ENCODE measurements around the gene SUCO.
A peak's percentile ranks its signal among the peaks of the same experiment; 100 is the strongest.
"Not testable (repeated sequence)": the region's sequence is repeated elsewhere in the genome, so short reads cannot be mapped to it uniquely, and the experiment has no call there.

SUCO gene

GRCh38 chr1:172532700-172533512, at the start of gene SUCO:
TSS of gene SUCO (plus strand) at chr1:172533150. CDS start at chr1:172533436, 286 bp downstream.
- peak; percentile 100 for DNase-seq

GRCh38 chr1:172483448-172483847, 49.5 kb upstream of the SUCO start:
- DNase-seq = no peak

GRCh38 chr1:172484252-172484651, 48.7 kb upstream of the SUCO start:
- no peak for DNase-seq

- no peak for DNase-seq
These were observed 47.3 kb upstream of the SUCO start for GRCh38 chr1:172485626-172486025.

GRCh38 chr1:172486805-172487454, 46.0 kb upstream of the SUCO start:
- DNase-seq = no peak

GRCh38 chr1:172487550-172487949, 45.4 kb upstream of the SUCO start:
- DNase-seq = no peak

GRCh38 chr1:172488393-172488792, 44.6 kb upstream of the SUCO start:
- DNase-seq = no peak

- no peak for DNase-seq
These were observed 43.1 kb upstream of the SUCO start for GRCh38 chr1:172489847-172490246.

- DNase-seq = no peak
These were observed 40.5 kb upstream of the SUCO start for GRCh38 chr1:172492421-172492820.

- no peak for DNase-seq
These were observed 38.8 kb upstream of the SUCO start for GRCh38 chr1:172494166-172494565.

GRCh38 chr1:172496127-172496526, 36.8 kb upstream of the SUCO start:
- not testable (repeated sequence) for DNase-seq

GRCh38 chr1:172496678-172497077, 36.3 kb upstream of the SUCO start:
- DNase-seq = no peak

GRCh38 chr1:172497230-172497629, 35.7 kb upstream of the SUCO start:
- DNase-seq = no peak

- no peak for DNase-seq
These were observed 34.1 kb upstream of the SUCO start for GRCh38 chr1:172498857-172499256.

GRCh38 chr1:172499636-172500141, 33.3 kb upstream of the SUCO start:
- peak; percentile 3 for DNase-seq

- DNase-seq = no peak
These were observed 32.7 kb upstream of the SUCO start for GRCh38 chr1:172500207-172500606.

- DNase-seq = no peak
These were observed 25.2 kb upstream of the SUCO start for GRCh38 chr1:172507741-172508140.

GRCh38 chr1:172510479-172510878, 22.5 kb upstream of the SUCO start:
- no peak for DNase-seq

- no peak for DNase-seq
These were observed 20.4 kb upstream of the SUCO start for GRCh38 chr1:172512591-172512990.

- DNase-seq = no peak
These were observed 19.5 kb upstream of the SUCO start for GRCh38 chr1:172513479-172513878.

- no peak for DNase-seq
These were observed 18.8 kb upstream of the SUCO start for GRCh38 chr1:172514108-172514507.

- DNase-seq = no peak
These were observed 17.5 kb upstream of the SUCO start for GRCh38 chr1:172515436-172515835.

- DNase-seq = no peak
These were observed 17.0 kb upstream of the SUCO start for GRCh38 chr1:172515927-172516326.

- no peak for DNase-seq
These were observed 15.9 kb upstream of the SUCO start for GRCh38 chr1:172517081-172517480.
